Measurements from ENCODE around the gene SPATA1. TPM values are rescaled to one million over a fixed set of nuclear protein-coding genes. Genes with fewer than 3 reads are reported as not detected.
A peak's percentile ranks its signal among the peaks of the same experiment; 100 is the strongest.
"Not testable (repeated sequence)": the region's sequence is repeated elsewhere in the genome, so short reads cannot be mapped to it uniquely, and the experiment has no call there.

The SPATA1 gene
- total and polyA plus RNA-seq, 5 donors from 2014 or later = 0.21 to 2.4 TPM; not detected in 3

DNA sequence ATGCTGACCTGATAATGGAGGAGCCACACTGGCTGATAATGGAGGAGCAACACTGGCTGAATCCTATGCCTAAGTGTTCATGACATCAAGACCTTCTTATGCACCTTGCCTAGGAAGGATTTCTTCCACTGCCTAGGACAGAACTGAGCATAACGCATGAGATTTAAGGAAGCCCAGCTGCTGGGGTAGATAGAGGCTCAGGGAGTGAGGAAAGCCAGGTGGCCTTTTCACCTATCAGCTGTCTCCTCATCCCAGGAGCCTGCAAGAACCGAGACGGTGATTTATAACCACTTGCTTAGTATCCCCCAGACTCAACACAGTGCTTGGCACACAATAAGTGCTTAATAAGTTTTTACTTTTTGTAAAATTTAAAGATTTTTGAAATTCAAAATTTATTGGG is 75.5 kb downstream of the SPATA1 start:
- DNase-seq = no peak
- no peaks in the 10 kb centered on the region for H3K4me1 ChIP-seq (ENCODE audit: control insufficient read depth, insufficient read depth, low read length, poor library complexity, severe bottlenecking)
- Mint-ChIP-seq H3K4me1 (peaks cover 0 to 2% (median under 1%) of the 10 kb centered on the region in 4 donors), H3K9me3 (peaks cover 0 to 2% (median 0%) of the 10 kb centered on the region in 7 donors), H3K4me3 (no peak overlapping the region), H3K36me3 (no peaks in the 10 kb centered on the region), H3K27me3 (peaks cover 16% of the 10 kb centered on the region), H3K27ac (no peak overlapping the region)
- no peak overlapping the region for H3K27ac ChIP-seq (ENCODE audit: insufficient read depth, low read length, poor library complexity, severe bottlenecking)
- H3K36me3 ChIP-seq (ENCODE audit: control insufficient read depth, insufficient read depth, low read length) = no peaks in the 10 kb centered on the region
- no peaks in the 10 kb centered on the region for H3K27me3 ChIP-seq (ENCODE audit: control insufficient read depth, insufficient read depth, low read length)
- H3K4me3 ChIP-seq (ENCODE audit: low read depth, low read length) = no peak overlapping the region
- H3K9me3 ChIP-seq (ENCODE audit: control insufficient read depth in 2 of 2, low read length in 2 of 2) = no peaks in the 10 kb centered on the region
- ATAC-seq (ENCODE audit: low read depth in 2 of 2) = no peak

DNA sequence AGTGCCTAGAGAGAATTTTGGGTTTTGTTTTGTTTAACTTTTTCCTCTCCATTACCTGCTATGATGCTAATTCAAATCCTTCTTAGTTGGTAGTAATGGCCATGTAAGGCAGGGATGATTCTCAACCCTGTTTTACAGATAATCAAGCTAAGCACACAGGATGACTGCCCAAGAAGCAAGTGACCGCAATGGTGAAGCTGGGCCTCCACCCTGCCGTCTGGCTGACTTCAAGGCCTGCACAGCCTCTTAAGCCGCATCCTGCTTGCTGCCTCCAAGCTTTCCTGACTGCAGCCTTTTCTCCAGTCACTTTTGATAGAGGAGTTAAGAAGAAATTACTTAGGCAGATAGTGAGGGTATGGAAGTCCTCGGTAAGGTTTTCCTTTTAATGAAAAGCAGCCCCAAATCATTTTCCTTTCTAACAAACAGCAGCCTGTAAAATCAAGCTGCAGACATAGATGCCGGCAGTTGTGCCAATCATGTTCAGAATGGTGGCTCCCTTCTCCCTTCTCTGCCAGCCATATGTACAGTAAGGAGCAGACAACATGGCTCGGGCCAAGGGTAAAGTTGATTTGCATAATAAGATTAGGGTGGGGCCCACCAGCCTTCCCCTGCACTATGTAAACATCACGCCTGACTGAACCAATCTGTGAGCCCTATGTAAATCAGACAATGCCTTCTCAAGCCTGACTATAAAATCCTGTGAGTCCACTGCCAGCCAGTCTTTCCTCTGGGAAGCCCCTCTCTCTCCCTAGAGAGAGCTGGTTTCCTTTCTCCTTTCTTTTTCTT is 76.8 kb downstream of the SPATA1 start:
- Histone ChIP-seq H3K4me1 (ENCODE audit: control insufficient read depth, insufficient read depth, low read length, poor library complexity, severe bottlenecking) (no peaks in the 10 kb centered on the region), H3K36me3 (ENCODE audit: control insufficient read depth, insufficient read depth, low read length) (no peaks in the 10 kb centered on the region), H3K4me3 (ENCODE audit: low read depth, low read length) (no peak overlapping the region), H3K9me3 (ENCODE audit: control insufficient read depth in 2 of 2, low read length in 2 of 2) (no peaks in the 10 kb centered on the region), H3K27ac (ENCODE audit: insufficient read depth, low read length, poor library complexity, severe bottlenecking) (no peak overlapping the region), H3K27me3 (ENCODE audit: control insufficient read depth, insufficient read depth, low read length) (peaks cover 2% of the 10 kb centered on the region)
- ATAC-seq (ENCODE audit: low read depth in 2 of 2) = no peak
- Mint-ChIP-seq H3K4me1 (peaks cover 0 to 2% (median under 1%) of the 10 kb centered on the region in 4 donors), H3K4me3 (no peak overlapping the region), H3K27me3 (peaks cover 16% of the 10 kb centered on the region), H3K27ac (peak overlapping the region in 1 of 3 donors; percentile 6), H3K36me3 (no peaks in the 10 kb centered on the region), H3K9me3 (peaks cover 0 to 2% (median 0%) of the 10 kb centered on the region in 7 donors)
- peak in 1 of 3 donors; percentile 23 for DNase-seq

DNA sequence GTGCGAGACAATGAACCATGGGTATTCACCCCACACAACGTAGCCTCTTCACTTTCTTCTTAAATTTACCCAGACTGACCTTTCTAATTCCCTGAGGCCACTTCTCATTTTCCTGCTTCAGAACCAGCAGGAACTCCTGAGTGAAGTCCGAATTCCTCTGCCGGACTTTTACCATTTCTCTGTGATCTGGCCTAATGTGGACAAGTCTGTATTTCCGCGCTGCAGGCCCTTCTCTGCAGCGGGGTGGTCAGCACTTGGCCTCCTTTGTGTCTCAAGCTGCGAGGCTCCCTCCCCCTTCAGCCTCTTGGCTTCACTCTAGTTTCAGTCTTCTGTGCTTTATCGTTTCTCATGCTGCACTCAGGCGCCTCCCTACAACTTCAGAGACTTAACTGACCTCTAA is 77.5 kb downstream of the SPATA1 start:
- H3K36me3 Mint-ChIP-seq = no peaks in the 10 kb centered on the region
- Histone ChIP-seq H3K4me3 (ENCODE audit: low read depth, low read length) (no peak overlapping the region), H3K36me3 (ENCODE audit: control insufficient read depth, insufficient read depth, low read length) (no peaks in the 10 kb centered on the region), H3K9me3 (ENCODE audit: control insufficient read depth in 2 of 2, low read length in 2 of 2) (no peaks in the 10 kb centered on the region), H3K27ac (ENCODE audit: insufficient read depth, low read length, poor library complexity, severe bottlenecking) (no peak overlapping the region), H3K4me1 (ENCODE audit: control insufficient read depth, insufficient read depth, low read length, poor library complexity, severe bottlenecking) (no peaks in the 10 kb centered on the region), H3K27me3 (ENCODE audit: control insufficient read depth, insufficient read depth, low read length) (peaks cover 3% of the 10 kb centered on the region)
- peaks cover 0 to 2% (median 0%) of the 10 kb centered on the region in 7 donors for H3K9me3 Mint-ChIP-seq
- H3K4me3 Mint-ChIP-seq = no peak overlapping the region
- H3K27ac Mint-ChIP-seq = no peak overlapping the region
- H3K4me1 Mint-ChIP-seq = peaks cover 0 to 2% (median under 1%) of the 10 kb centered on the region in 4 donors
- peaks cover 16% of the 10 kb centered on the region for H3K27me3 Mint-ChIP-seq
- ATAC-seq (ENCODE audit: low read depth in 2 of 2) (no peak), DNase-seq (no peak)

- no peaks in the 10 kb centered on the region for H3K9me3 ChIP-seq (ENCODE audit: control insufficient read depth in 2 of 2, low read length in 2 of 2)
- no peak overlapping the region for H3K4me3 ChIP-seq (ENCODE audit: low read depth, low read length)
- peaks cover 16% of the 10 kb centered on the region for H3K27me3 Mint-ChIP-seq
- H3K27ac ChIP-seq (ENCODE audit: insufficient read depth, low read length, poor library complexity, severe bottlenecking) = no peak overlapping the region
- H3K4me1 Mint-ChIP-seq = peaks cover 0 to 2% (median under 1%) of the 10 kb centered on the region in 4 donors
- H3K27me3 ChIP-seq (ENCODE audit: control insufficient read depth, insufficient read depth, low read length) = peaks cover 6% of the 10 kb centered on the region
- H3K36me3 Mint-ChIP-seq = no peaks in the 10 kb centered on the region
- no peaks in the 10 kb centered on the region for H3K36me3 ChIP-seq (ENCODE audit: control insufficient read depth, insufficient read depth, low read length)
- no peak overlapping the region for H3K27ac Mint-ChIP-seq
- no peak for ATAC-seq (ENCODE audit: low read depth in 2 of 2)
- no peak overlapping the region for H3K4me3 Mint-ChIP-seq
- no peak for DNase-seq
- peaks cover 0 to 1% (median 0%) of the 10 kb centered on the region in 7 donors for H3K9me3 Mint-ChIP-seq
- no peaks in the 10 kb centered on the region for H3K4me1 ChIP-seq (ENCODE audit: control insufficient read depth, insufficient read depth, low read length, poor library complexity, severe bottlenecking)
Observed at GRCh38 chr1:84584126-84584525, 77.9 kb downstream of the SPATA1 start.

DNA sequence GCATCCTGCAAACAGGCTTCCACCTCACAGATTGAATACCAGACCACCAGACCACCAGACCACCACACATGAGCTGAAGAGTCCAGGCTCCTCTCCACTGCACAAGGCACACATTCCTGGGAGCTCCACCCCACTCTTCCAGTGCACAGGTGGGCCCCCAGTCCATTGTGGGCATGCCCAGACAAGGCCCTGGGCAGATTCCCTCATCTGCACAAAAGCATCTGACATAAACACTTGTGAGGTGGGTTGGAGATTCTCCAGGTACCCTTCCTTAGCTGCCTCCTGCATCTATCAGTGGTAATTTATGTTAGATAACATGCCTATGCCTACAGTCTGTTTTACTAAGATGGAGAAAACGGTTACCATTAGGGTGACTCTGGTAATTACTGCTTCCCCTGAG is 79.6 kb downstream of the SPATA1 start:
- H3K27me3 ChIP-seq (ENCODE audit: control insufficient read depth, insufficient read depth, low read length) = peaks cover 9% of the 10 kb centered on the region
- DNase-seq (no peak), ATAC-seq (ENCODE audit: low read depth in 2 of 2) (no peak)
- H3K27ac Mint-ChIP-seq = peak overlapping the region in 1 of 3 donors; percentile 85
- peaks cover 0 to 2% (median under 1%) of the 10 kb centered on the region in 4 donors for H3K4me1 Mint-ChIP-seq
- H3K4me3 ChIP-seq (ENCODE audit: low read depth, low read length) = no peak overlapping the region
- peaks cover 0 to 3% (median 0%) of the 10 kb centered on the region in 7 donors for H3K9me3 Mint-ChIP-seq
- H3K36me3 ChIP-seq (ENCODE audit: control insufficient read depth, insufficient read depth, low read length) = no peaks in the 10 kb centered on the region
- no peaks in the 10 kb centered on the region for H3K4me1 ChIP-seq (ENCODE audit: control insufficient read depth, insufficient read depth, low read length, poor library complexity, severe bottlenecking)
- H3K4me3 Mint-ChIP-seq = no peak overlapping the region
- H3K27ac ChIP-seq (ENCODE audit: insufficient read depth, low read length, poor library complexity, severe bottlenecking) = no peak overlapping the region
- no peaks in the 10 kb centered on the region for H3K36me3 Mint-ChIP-seq
- H3K27me3 Mint-ChIP-seq = peaks cover 13% of the 10 kb centered on the region
- no peaks in the 10 kb centered on the region for H3K9me3 ChIP-seq (ENCODE audit: control insufficient read depth in 2 of 2, low read length in 2 of 2)

DNA sequence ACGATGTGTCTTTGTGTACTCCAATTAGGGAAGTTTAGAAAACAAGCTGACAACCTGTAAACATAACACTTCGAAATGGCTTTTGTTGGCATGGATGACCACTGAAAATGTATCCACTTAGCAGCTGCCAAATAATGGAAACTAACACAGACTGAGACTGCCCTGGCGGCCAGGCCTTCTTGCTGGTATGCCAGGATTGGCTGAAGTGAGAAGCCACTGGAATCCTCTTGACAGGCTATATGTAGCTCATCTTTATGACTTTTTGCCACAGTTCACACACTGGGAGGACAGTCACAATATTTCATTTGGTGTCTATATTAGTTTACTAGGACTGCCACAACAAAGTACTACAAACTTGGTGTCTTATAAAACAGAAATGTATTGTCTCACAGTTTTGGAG is 80.9 kb downstream of the SPATA1 start:
- Mint-ChIP-seq H3K9me3 (peaks cover 0 to 2% (median 0%) of the 10 kb centered on the region in 7 donors), H3K4me1 (peaks cover 0 to 2% (median under 1%) of the 10 kb centered on the region in 4 donors), H3K27ac (no peak overlapping the region), H3K36me3 (no peaks in the 10 kb centered on the region), H3K27me3 (peaks cover 9% of the 10 kb centered on the region), H3K4me3 (no peak overlapping the region)
- no peak for ATAC-seq (ENCODE audit: low read depth in 2 of 2)
- DNase-seq = no peak
- Histone ChIP-seq H3K9me3 (ENCODE audit: control insufficient read depth in 2 of 2, low read length in 2 of 2) (no peaks in the 10 kb centered on the region), H3K36me3 (ENCODE audit: control insufficient read depth, insufficient read depth, low read length) (no peaks in the 10 kb centered on the region), H3K27me3 (ENCODE audit: control insufficient read depth, insufficient read depth, low read length) (peaks cover 10% of the 10 kb centered on the region), H3K4me1 (ENCODE audit: control insufficient read depth, insufficient read depth, low read length, poor library complexity, severe bottlenecking) (no peaks in the 10 kb centered on the region), H3K4me3 (ENCODE audit: low read depth, low read length) (no peak overlapping the region), H3K27ac (ENCODE audit: insufficient read depth, low read length, poor library complexity, severe bottlenecking) (no peak overlapping the region)

DNA sequence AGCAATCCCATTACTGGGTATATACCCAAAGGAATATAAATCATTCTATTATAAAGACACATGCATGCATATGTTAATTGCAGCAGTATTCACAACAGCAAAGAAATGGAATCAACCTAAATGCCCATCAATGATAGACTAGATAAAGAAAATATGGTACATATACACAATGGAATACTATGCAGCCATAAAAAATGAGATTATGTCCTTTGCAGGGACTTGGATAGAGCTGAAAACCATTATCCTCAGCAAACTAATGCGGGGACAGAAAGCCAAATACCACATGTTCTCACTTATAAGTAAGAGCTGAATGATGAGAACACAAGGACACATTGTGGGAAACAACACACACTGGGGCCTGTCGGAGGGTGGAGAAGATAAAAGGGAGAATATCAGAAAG is 88.8 kb downstream of the SPATA1 start:
- H3K9me3 ChIP-seq (ENCODE audit: control insufficient read depth in 2 of 2, low read length in 2 of 2); H3K4me1 ChIP-seq (ENCODE audit: control insufficient read depth, insufficient read depth, low read length, poor library complexity, severe bottlenecking); H3K36me3 Mint-ChIP-seq; H3K27me3 Mint-ChIP-seq; ATAC-seq (ENCODE audit: low read depth in 2 of 2); H3K27ac ChIP-seq (ENCODE audit: insufficient read depth, low read length, poor library complexity, severe bottlenecking); H3K27me3 ChIP-seq (ENCODE audit: control insufficient read depth, insufficient read depth, low read length); H3K36me3 ChIP-seq (ENCODE audit: control insufficient read depth, insufficient read depth, low read length); H3K4me1 Mint-ChIP-seq; DNase-seq; H3K4me3 ChIP-seq (ENCODE audit: low read depth, low read length); H3K4me3 Mint-ChIP-seq; H3K27ac Mint-ChIP-seq; H3K9me3 Mint-ChIP-seq: not testable (repeated sequence)

DNA sequence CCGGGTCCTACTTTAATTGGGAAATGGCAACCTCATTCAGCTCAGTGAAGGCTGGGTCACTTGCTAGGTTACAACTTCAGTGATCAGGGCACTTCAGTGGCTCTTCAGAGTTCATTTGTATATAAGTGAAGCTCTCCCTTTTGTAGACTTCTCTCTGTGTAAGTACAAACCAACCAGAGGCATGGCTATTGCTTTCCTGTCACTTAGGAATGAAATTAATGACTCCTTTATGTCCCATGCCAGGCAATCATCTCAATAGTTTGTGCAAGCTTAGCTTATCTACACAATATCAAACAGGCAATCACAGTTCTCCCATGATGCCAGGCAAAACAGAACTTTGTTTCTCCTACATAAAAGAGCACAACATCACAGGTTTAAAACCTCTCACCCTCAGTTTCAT is 90.8 kb downstream of the SPATA1 start:
- Histone ChIP-seq H3K4me1 (ENCODE audit: control insufficient read depth, insufficient read depth, low read length, poor library complexity, severe bottlenecking) (no peaks in the 10 kb centered on the region), H3K9me3 (ENCODE audit: control insufficient read depth in 2 of 2, low read length in 2 of 2) (no peaks in the 10 kb centered on the region), H3K4me3 (ENCODE audit: low read depth, low read length) (no peak overlapping the region), H3K27ac (ENCODE audit: insufficient read depth, low read length, poor library complexity, severe bottlenecking) (no peak overlapping the region), H3K36me3 (ENCODE audit: control insufficient read depth, insufficient read depth, low read length) (no peaks in the 10 kb centered on the region), H3K27me3 (ENCODE audit: control insufficient read depth, insufficient read depth, low read length) (no peaks in the 10 kb centered on the region)
- Mint-ChIP-seq H3K4me1 (peaks cover 0 to 9% (median 0%) of the 10 kb centered on the region in 4 donors), H3K9me3 (peaks cover 0 to 9% (median 0%) of the 10 kb centered on the region in 7 donors), H3K36me3 (peaks cover 3% of the 10 kb centered on the region), H3K27me3 (peaks cover 4% of the 10 kb centered on the region), H3K4me3 (no peak overlapping the region), H3K27ac (no peak overlapping the region)
- DNase-seq (no peak), ATAC-seq (ENCODE audit: low read depth in 2 of 2) (no peak)

Data from CD4-positive, CD25-positive, alpha-beta regulatory T cell (primary cell).